H1 (cell line): ENCODE data around the gene RSPO3. TPM values are rescaled to one million over a fixed set of nuclear protein-coding genes. Genes with fewer than 3 reads are reported as not detected.
A peak's percentile ranks its signal among the peaks of the same experiment; 100 is the strongest.

Experiments
- CTCF ChIA-PET: fragments of 300-600 bp; sonication (Branson Sonifier 250); formaldehyde crosslinking; loops from one replicate; lab custom pipeline; 2021; ENCODE audit not compliant: partially characterized antibody; lab: Charles Lee
- POLR2A ChIA-PET: fragments of 300-600 bp; sonication (Branson Sonifier 250); formaldehyde crosslinking; loops from one replicate; lab custom pipeline; 2021; ENCODE audit warnings: inconsistent platforms; ENCODE audit not compliant: partially characterized antibody; lab: Charles Lee
- DNase-seq, 2 experiments: peaks; one replicate each; pipeline versions ENCODE4 v3.0.0 to v3.0.0-alpha.2; 2010 to 2022; ENCODE audit warnings: low spot score in 2 of 2, low read depth in 1 of 2, mixed read lengths in 1 of 2
- FAIRE-seq: peaks from 2 replicates; lab custom pipeline; 2011; peaks lifted over from hg19 to GRCh38; lab: Jason Lieb, UNC
- H2AFZ ChIP-seq: 2 replicates; pipeline ENCODE4 v1.8.1; 2012; ENCODE audit warnings: low read length, inconsistent platforms
- H2AK5ac ChIP-seq: 2 replicates; pipeline ENCODE4 v1.6.1; 2013; ENCODE audit warnings: low read depth, low read length
- H2BK120ac ChIP-seq: replicated peaks from 2 replicates; pipeline ENCODE3; 2013; ENCODE audit warnings: low read depth, low read length, inconsistent platforms
- H2BK12ac ChIP-seq: 2 replicates; pipeline ENCODE4 v1.6.1; 2013; ENCODE audit warnings: low read depth, low read length
- H2BK15ac ChIP-seq: 2 replicates; pipeline ENCODE4 v1.6.1; 2013; ENCODE audit warnings: low read length
- H2BK20ac ChIP-seq: 2 replicates; pipeline ENCODE4 v1.6.1; 2013; ENCODE audit warnings: low read length
- H2BK5ac ChIP-seq: 2 replicates; pipeline ENCODE4 v1.6.1; 2013; ENCODE audit warnings: low read depth, low read length
- H3K14ac ChIP-seq: 2 replicates; pipeline ENCODE4 v1.6.1; 2013; ENCODE audit warnings: inconsistent platforms; ENCODE audit not compliant: insufficient read length
- H3K18ac ChIP-seq: 2 replicates; pipeline ENCODE4 v1.6.1; 2013; ENCODE audit warnings: low read length; ENCODE audit errors: extremely low read depth
- H3K23ac ChIP-seq: 2 replicates; pipeline ENCODE4 v1.6.1; 2013; ENCODE audit warnings: inconsistent platforms; ENCODE audit not compliant: insufficient read length
- H3K23me2 ChIP-seq: 2 replicates; pipeline ENCODE4 v1.6.1; 2013; ENCODE audit warnings: low read depth, low read length
- H3K27ac ChIP-seq: 2 replicates; pipeline ENCODE4 v1.6.1; 2011; ENCODE audit warnings: low read depth, low read length, inconsistent platforms
- H3K27me3 ChIP-seq, 4 experiments: replicated peaks in 1 of 4; 1 replicate in 1 of 4; 2 replicates in 3 of 4; pipeline versions ENCODE4 v1.6.1 to v1.8.1; 2011 to 2013; ENCODE audit warnings: low read length in 3 of 4, mild to moderate bottlenecking in 3 of 4, inconsistent platforms in 2 of 4, mixed read lengths in 2 of 4, moderate library complexity in 1 of 4; ENCODE audit not compliant: control insufficient read depth in 3 of 4, insufficient read depth in 3 of 4; ENCODE audit errors: extremely low read depth in 1 of 4
- H3K36me3 ChIP-seq, 4 experiments: 2 replicates each; pipeline versions ENCODE4 v1.6.1 to v1.8.1; 2011 to 2013; ENCODE audit warnings: mild to moderate bottlenecking in 4 of 4, low read length in 3 of 4, moderate library complexity in 2 of 4, control low read depth in 1 of 4, inconsistent platforms in 1 of 4; ENCODE audit not compliant: insufficient read depth in 4 of 4, control insufficient read depth in 2 of 4
- H3K4ac ChIP-seq: replicated peaks from 2 replicates; pipeline ENCODE3; 2013; ENCODE audit warnings: low read length, low read depth, mixed read lengths, inconsistent platforms; ENCODE audit not compliant: insufficient read length
- H3K4me1 ChIP-seq, 4 experiments: replicated peaks in 1 of 4; 1 replicate in 1 of 4; 2 replicates in 3 of 4; pipeline versions ENCODE4 v1.6.1 to v1.8.1; 2011 to 2013; ENCODE audit warnings: low read length in 3 of 4, inconsistent platforms in 2 of 4, mixed read lengths in 1 of 4; ENCODE audit not compliant: insufficient read depth in 4 of 4, control insufficient read depth in 3 of 4
- H3K4me2 ChIP-seq, 2 experiments: 2 replicates each; pipeline versions ENCODE4 v1.6.1 to v1.8.1; 2011 to 2013; ENCODE audit warnings: low read depth in 2 of 2, low read length in 2 of 2, control low read depth in 1 of 2, inconsistent platforms in 1 of 2, mild to moderate bottlenecking in 1 of 2; ENCODE audit not compliant: insufficient read depth in 1 of 2
- H3K4me3 ChIP-seq, 4 experiments: fragments of 200-600, 300-600 bp in 1 of 4; sonication (generic), shearing (Covaris generic), sonication (Bioruptor Twin) in 1 of 4; 2 replicates each; pipeline versions ENCODE4 v1.5.1 to v1.8.1; 2011 to 2016; ENCODE audit warnings: low read length in 4 of 4, low read depth in 3 of 4, control low read depth in 2 of 4, inconsistent platforms in 2 of 4, mild to moderate bottlenecking in 2 of 4, mixed read lengths in 1 of 4, moderate library complexity in 1 of 4; ENCODE audit not compliant: insufficient read depth in 2 of 4; ENCODE audit errors: extremely low read depth in 1 of 4
- H3K56ac ChIP-seq: replicated peaks from 2 replicates; pipeline ENCODE3; 2013; ENCODE audit warnings: low read depth, mild to moderate bottlenecking, mixed read lengths, low read length, inconsistent platforms; ENCODE audit not compliant: insufficient read length
- H3K79me1 ChIP-seq: 2 replicates; pipeline ENCODE4 v1.6.1; 2013; ENCODE audit warnings: low read depth, low read length, control low read depth
- H3K79me2 ChIP-seq, 2 experiments: 2 replicates each; pipeline versions ENCODE4 v1.6.1 to v1.8.1; 2012 to 2013; ENCODE audit warnings: low read length in 2 of 2, mild to moderate bottlenecking in 2 of 2, inconsistent platforms in 1 of 2; ENCODE audit not compliant: insufficient read depth in 2 of 2, control insufficient read depth in 1 of 2
- H3K9ac ChIP-seq, 4 experiments: replicated peaks in 1 of 4; 1 replicate in 1 of 4; 2 replicates in 3 of 4; pipeline versions ENCODE4 v1.6.1 to v1.8.1; 2011 to 2013; ENCODE audit warnings: low read depth in 3 of 4, low read length in 3 of 4, control low read depth in 2 of 4, mild to moderate bottlenecking in 2 of 4, moderate library complexity in 2 of 4, inconsistent platforms in 1 of 4; ENCODE audit errors: extremely low read depth in 1 of 4
- H3K9me3 ChIP-seq, 2 experiments: 2 replicates each; pipeline versions ENCODE4 v1.6.1 to v1.8.1; 2012 to 2013; ENCODE audit warnings: mild to moderate bottlenecking in 2 of 2, moderate library complexity in 2 of 2, control low read depth in 1 of 2, inconsistent platforms in 1 of 2, low read depth in 1 of 2, low read length in 1 of 2, mixed read lengths in 1 of 2; ENCODE audit not compliant: insufficient read depth in 2 of 2
- H4K20me1 ChIP-seq, 2 experiments: replicated peaks in 1 of 2; 2 replicates each; pipeline versions ENCODE3 to v1.8.1; 2011 to 2013; ENCODE audit warnings: inconsistent platforms in 2 of 2, low read length in 2 of 2, mild to moderate bottlenecking in 1 of 2; ENCODE audit not compliant: insufficient read depth in 2 of 2, control insufficient read depth in 1 of 2
- H4K5ac ChIP-seq: 2 replicates; pipeline ENCODE4 v1.6.1; 2013; ENCODE audit warnings: low read length, low read depth, mixed read lengths, inconsistent platforms; ENCODE audit not compliant: insufficient read length
- H4K8ac ChIP-seq: 2 replicates; pipeline ENCODE4 v1.8.0; 2013; ENCODE audit warnings: mild to moderate bottlenecking, moderate library complexity, low read length, inconsistent platforms; ENCODE audit not compliant: insufficient read depth; ENCODE audit errors: extremely low read depth
- H4K91ac ChIP-seq: replicated peaks from 2 replicates; pipeline ENCODE3; 2013; ENCODE audit warnings: low read length, mixed read lengths, inconsistent platforms; ENCODE audit not compliant: insufficient read length
- CHD2 ChIP-seq: IDR thresholded peaks from 2 replicates; pipeline ENCODE4 v1.6.1; 2012; ENCODE audit warnings: low read length, improper control_type of control experiment
- CTCF ChIP-seq, 3 experiments: IDR thresholded peaks; 1 replicate in 2 of 3; 2 replicates in 1 of 3; pipeline versions ENCODE4 v1.5.1 to v1.6.1; 2011; ENCODE audit warnings: low read length in 3 of 3, mild to moderate bottlenecking in 3 of 3, inconsistent platforms in 2 of 3, low read depth in 1 of 3, moderate library complexity in 1 of 3; ENCODE audit not compliant: insufficient read depth in 1 of 3; ENCODE audit errors: control extremely low read depth in 1 of 3
- FOSL1 ChIP-seq: IDR thresholded peaks from 2 replicates; pipeline ENCODE4 v1.6.1; 2011; ENCODE audit warnings: mild to moderate bottlenecking, low read depth, low read length, moderate library complexity; ENCODE audit not compliant: insufficient read depth
- GABPA ChIP-seq: IDR thresholded peaks from 2 replicates; pipeline ENCODE4 v1.6.1; 2011; ENCODE audit warnings: mild to moderate bottlenecking, low read length, moderate library complexity, borderline replicate concordance; ENCODE audit not compliant: insufficient read depth
- KDM4A ChIP-seq: IDR thresholded peaks from one replicate; pipeline ENCODE4 v1.7.1; 2012; ENCODE audit warnings: low read depth, mild to moderate bottlenecking, moderate library complexity, low read length, inconsistent platforms; ENCODE audit not compliant: severe bottlenecking
- WGBS, 2 experiments: shearing (Covaris generic) in 1 of 2; methylation state at CpG; one replicate each; pipeline versions ENCODE4 v1.1.6 to v1.1.7; 2013 to 2015; ENCODE audit warnings: low lambda C conversion rate in 2 of 2, mixed read lengths in 2 of 2, inconsistent platforms in 1 of 2, low coverage in 1 of 2, missing lambda C conversion rate in 1 of 2; ENCODE audit not compliant: insufficient replicate concordance in 2 of 2, insufficient coverage in 1 of 2, insufficient read length in 1 of 2; ENCODE audit errors: extremely low coverage in 1 of 2, missing lambda C conversion rate in 1 of 2; 5-methylcytosine and 5-hydroxymethylcytosine counted together
- polyA plus RNA-seq, 7 experiments: library from polyadenylated mRNA; depleted of rRNA in 3 of 7; stranded (reverse) in 5 of 7; unstranded in 2 of 7; fragments of >200 nt in 5 of 7; fragments of 200-250 nt in 2 of 7; gene quantifications; 1 replicate in 5 of 7; 2 replicates in 1 of 7; 4 replicates in 1 of 7; pipeline versions ENCODE4 v1.2.1 to v1.2.3, GENCODE V29; 2011 to 2013; ENCODE audit warnings: missing spikeins in 2 of 7, mixed read lengths in 2 of 7
- total RNA-seq: library from RNA; stranded (reverse); fragmentation: NEBNext Ultra II Directional; extraction: Animal tissue kit (Norgen Biotek cat#: 25700); gene quantifications from 2 replicates; pipeline ENCODE4 v1.2.1, GENCODE V29; 2021
- TF ChIP-seq, protein P1 (sequence below): IDR thresholded peaks from 2 replicates; pipeline ENCODE4 v1.6.1; 2012; ENCODE audit warnings: low read length, inconsistent platforms

RSPO3 gene
- total and polyA plus RNA-seq, 2 of the 8 experiments (the other 6 are each of a cell fraction or from before 2014, with no cell fraction given), result not detected

- no peak overlapping the region for H3K23ac ChIP-seq
- no peaks in the 10 kb centered on the region for H3K9me3 ChIP-seq
- H3K79me2 ChIP-seq, result no peaks in the 10 kb centered on the region
- peak overlapping the region; percentile 81 to 95 for H3K4me2 ChIP-seq
- no peak overlapping the region for H2BK120ac ChIP-seq
- H4K20me1 ChIP-seq, result peaks cover 6 to 12% of the 10 kb centered on the region in 2 experiments
- H3K4me1 ChIP-seq, result peaks cover 0 to 16% (median 12%) of the 10 kb centered on the region in 4 experiments; a peak in 6 of 7 replicates
- no peak overlapping the region for H2BK20ac ChIP-seq
- no peak overlapping the region for H3K4ac ChIP-seq
- ChIA-PET CTCF (interaction anchor here (0.6 to 3.1 kb wide), 17 partner anchors 9 to 1125 kb away, joined by 3 to 20 read pairs (median 4); no protein-coding TSS in a partner anchor), POLR2A (no interaction called here)
- no peak overlapping the region for H3K9ac ChIP-seq
- no peaks in the 10 kb centered on the region for H3K79me1 ChIP-seq
- no peak overlapping the region for H2BK5ac ChIP-seq
- no peak overlapping the region for H3K14ac ChIP-seq
- peaks cover 29 to 49% (median 42%) of the 10 kb centered on the region in 4 experiments for H3K27me3 ChIP-seq
- DNase-seq (peak in 1 of 2 experiments; percentile 89), FAIRE-seq (peak; percentile 81)
- WGBS, 2 experiments, result 11% methylated on average over 35 of the region's 35 CpGs; no CpG with 5 or more reads in 1 of the 2 experiments
- H4K8ac ChIP-seq, result no peak overlapping the region
- no peak overlapping the region for H3K56ac ChIP-seq
- H2AFZ ChIP-seq, result no peak overlapping the region
- no peak overlapping the region for H3K27ac ChIP-seq
- H3K36me3 ChIP-seq, result no peaks in the 10 kb centered on the region
- H4K91ac ChIP-seq, result no peak overlapping the region
- H2BK12ac ChIP-seq, result no peak overlapping the region
- H4K5ac ChIP-seq, result no peak overlapping the region
- no peak overlapping the region for H2AK5ac ChIP-seq
- H3K23me2 ChIP-seq, result peaks cover 14% of the 10 kb centered on the region; the same call in 1 of the 2 replicates
- peak overlapping the region; percentile 61 to 77 (median 70); a peak in 7 of 8 replicates for H3K4me3 ChIP-seq
- H3K18ac ChIP-seq, result no peak overlapping the region
- no peak overlapping the region for H2BK15ac ChIP-seq
- TF ChIP-seq, protein P1, sequence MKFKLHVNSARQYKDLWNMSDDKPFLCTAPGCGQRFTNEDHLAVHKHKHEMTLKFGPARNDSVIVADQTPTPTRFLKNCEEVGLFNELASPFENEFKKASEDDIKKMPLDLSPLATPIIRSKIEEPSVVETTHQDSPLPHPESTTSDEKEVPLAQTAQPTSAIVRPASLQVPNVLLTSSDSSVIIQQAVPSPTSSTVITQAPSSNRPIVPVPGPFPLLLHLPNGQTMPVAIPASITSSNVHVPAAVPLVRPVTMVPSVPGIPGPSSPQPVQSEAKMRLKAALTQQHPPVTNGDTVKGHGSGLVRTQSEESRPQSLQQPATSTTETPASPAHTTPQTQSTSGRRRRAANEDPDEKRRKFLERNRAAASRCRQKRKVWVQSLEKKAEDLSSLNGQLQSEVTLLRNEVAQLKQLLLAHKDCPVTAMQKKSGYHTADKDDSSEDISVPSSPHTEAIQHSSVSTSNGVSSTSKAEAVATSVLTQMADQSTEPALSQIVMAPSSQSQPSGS, result no peak
- TF ChIP-seq KDM4A (peak; percentile 8), CTCF (IDR thresholded peaks at IDR 0.05; ENCODE audit: control extremely low read depth in 1 of 3, insufficient read depth in 1 of 3, low read depth in 1 of 3, low read length in 3 of 3) (peak; percentile 88 to 98 (median 91)), CHD2 (no peak), FOSL1 (no peak), GABPA (no peak)
Observed at GRCh38 chr6:127120787-127121636, 2.5 kb downstream of the RSPO3 start.
